Activated naive CD8-positive, alpha-beta T cell treated with anti-CD3 and anti-CD28 coated beads, Interleukin-2, amount 10 ng/mL, durations not matched to agents 7 days and 5 days (primary cell): Measurements from ENCODE around the gene ULK4. TPM values are rescaled to one million over a fixed set of nuclear protein-coding genes. Genes with fewer than 3 reads are reported as not detected.
A peak's percentile ranks its signal among the peaks of the same experiment; 100 is the strongest.

Source experiments
- ATAC-seq: fragments of 150-1000 bp; cut with Tn5 transposase; one replicate; pipeline ENCODE4 v1.10.0; 2021; ENCODE audit warnings: low read depth, moderate library complexity
- POLR2A ChIA-PET: fragments of 350-600 bp; sonication (Branson Sonifier 250); formaldehyde crosslinking; loops from one replicate; lab custom pipeline; 2021; ENCODE audit warnings: antibody characterized with exemption; lab: Charles Lee
- DNase-seq: peaks from one replicate; pipeline ENCODE4 v3.0.0; 2021
- H3K27ac Mint-ChIP-seq: one replicate; pipeline ENCODE4 v1.8.0; 2022; ENCODE audit warnings: mild to moderate bottlenecking, mixed read lengths
- H3K27me3 Mint-ChIP-seq: one replicate; pipeline ENCODE4 v1.8.0; 2022; ENCODE audit warnings: mild to moderate bottlenecking, moderate library complexity, mixed read lengths
- H3K36me3 Mint-ChIP-seq: one replicate; pipeline ENCODE4 v1.8.0; 2021; ENCODE audit warnings: mild to moderate bottlenecking, mixed read lengths
- H3K4me1 Mint-ChIP-seq: one replicate; pipeline ENCODE4 v1.8.0; 2021; ENCODE audit warnings: mixed read lengths
- H3K4me3 Mint-ChIP-seq: one replicate; pipeline ENCODE4 v1.8.0; 2022; ENCODE audit warnings: mild to moderate bottlenecking, moderate library complexity, mixed read lengths
- H3K9me3 Mint-ChIP-seq: one replicate; pipeline ENCODE4 v1.8.0; 2021; ENCODE audit warnings: mixed read lengths
- total RNA-seq, 2 experiments: library from RNA; stranded (reverse); gene quantifications; one replicate each; pipeline ENCODE4 v1.2.3, GENCODE V29; 2021

ULK4 gene
- 10 to 100 TPM; 18.6 to 19.0 TPM for total RNA-seq

DNA sequence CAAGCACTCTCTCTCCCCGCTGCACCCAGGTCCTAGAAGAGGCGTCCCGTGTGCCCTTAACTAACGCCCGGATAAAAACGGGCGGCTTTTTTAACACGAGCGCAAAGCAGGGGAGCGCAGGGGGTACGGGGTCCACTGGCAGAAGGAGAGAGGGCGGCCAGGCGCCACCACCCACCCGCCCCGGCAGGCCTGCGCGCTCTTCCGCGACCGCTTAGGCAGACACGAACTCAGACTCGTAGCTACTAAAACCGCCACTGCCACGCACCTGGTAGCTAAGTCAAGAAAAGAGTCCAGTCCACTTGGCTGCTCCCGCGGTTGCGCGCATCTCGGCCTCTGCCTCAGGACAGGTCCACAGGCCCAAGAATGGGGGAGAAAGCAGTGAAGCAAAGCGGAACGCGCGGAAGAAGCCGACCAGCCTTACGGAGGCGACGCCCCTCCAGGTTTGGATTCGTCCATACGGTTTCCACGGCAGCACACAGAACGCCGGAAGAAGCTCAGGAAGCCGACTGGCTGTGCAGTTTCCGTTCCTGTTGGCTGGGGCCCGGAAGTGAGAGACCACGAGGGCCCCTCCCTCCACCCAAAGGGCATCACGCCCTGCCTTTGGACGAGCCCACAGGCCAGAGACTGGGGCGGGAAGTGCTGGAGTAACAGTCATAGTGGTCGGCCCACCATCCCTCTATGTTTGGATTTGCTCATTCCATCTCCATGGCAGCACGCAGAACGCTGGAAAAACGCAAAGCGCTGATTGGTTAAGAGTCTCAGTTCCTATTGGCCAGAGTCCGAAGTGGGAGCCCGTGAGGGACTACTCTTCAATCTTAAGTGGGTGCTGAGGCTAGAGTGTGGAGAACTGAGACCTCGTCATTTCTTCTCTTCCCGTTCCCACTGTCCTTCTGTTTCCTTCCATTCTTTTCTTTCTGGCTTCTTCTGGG is at the start of gene ULK4:
ULK4 (minus strand) TSS at position 353 of the 929 bp plus-strand sequence. CDS start 7,344 bp downstream, outside the sequence.
- ATAC-seq: peak; percentile 92
- peaks cover 14% of the 10 kb centered on the region for H3K4me1 Mint-ChIP-seq
- no peaks in the 10 kb centered on the region for H3K9me3 Mint-ChIP-seq
- no peaks in the 10 kb centered on the region for H3K27me3 Mint-ChIP-seq
- H3K27ac Mint-ChIP-seq: peak within 1 kb of the TSS; percentile 91
- H3K4me3 Mint-ChIP-seq: peak within 1 kb of the TSS; percentile 98
- DNase-seq: peak; percentile 90
- POLR2A ChIA-PET: interaction anchor here (0.6 to 1.7 kb wide), 5 partner anchors 51 to 1515 kb away, joined by 3 to 11 read pairs (median 4); partner anchors contain the start of genes CTNNB1 and RPL14
- H3K36me3 Mint-ChIP-seq: peaks cover 2% of the 10 kb centered on the region

DNA sequence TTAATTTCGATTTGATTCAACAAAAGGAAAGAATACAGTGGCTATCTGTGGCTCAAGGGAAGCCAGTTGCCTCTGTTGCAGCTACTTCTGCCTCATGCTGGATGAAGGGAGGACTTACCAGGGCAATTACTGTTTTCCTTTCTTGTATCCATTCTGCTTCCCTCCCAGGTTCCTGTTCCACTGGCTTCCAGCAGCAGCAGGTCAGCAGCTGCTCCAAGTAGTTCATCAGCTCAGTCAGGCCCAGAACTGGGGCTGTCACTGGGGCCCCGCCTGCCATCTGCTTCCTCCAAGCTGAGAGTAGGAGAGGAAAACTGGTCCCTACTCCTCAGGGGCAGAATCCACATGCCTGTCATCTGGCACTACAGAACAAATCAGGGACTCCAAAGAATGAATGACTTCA is 48.6 kb upstream of the ULK4 start:
- ATAC-seq (no peak), DNase-seq (no peak)
- Mint-ChIP-seq H3K27ac (no peak overlapping the region), H3K9me3 (no peaks in the 10 kb centered on the region), H3K4me1 (peaks cover 24% of the 10 kb centered on the region), H3K36me3 (peaks cover 1% of the 10 kb centered on the region), H3K4me3 (no peak overlapping the region), H3K27me3 (no peaks in the 10 kb centered on the region)
- POLR2A ChIA-PET: no interaction called here

GRCh38 chr3:42009456-42009855 is 47.6 kb upstream of the ULK4 start:
- DNase-seq (no peak), ATAC-seq (no peak)
- Mint-ChIP-seq H3K27me3 (no peaks in the 10 kb centered on the region), H3K9me3 (no peaks in the 10 kb centered on the region), H3K27ac (no peak overlapping the region), H3K4me3 (no peak overlapping the region), H3K36me3 (peaks cover 1% of the 10 kb centered on the region), H3K4me1 (peaks cover 13% of the 10 kb centered on the region)
- POLR2A ChIA-PET: no interaction called here

GRCh38 chr3:42007785-42008184 is 45.9 kb upstream of the ULK4 start:
- H3K4me1 Mint-ChIP-seq: peaks cover 6% of the 10 kb centered on the region
- ATAC-seq (no peak), DNase-seq (no peak)
- no peaks in the 10 kb centered on the region for H3K9me3 Mint-ChIP-seq
- POLR2A ChIA-PET: no interaction called here
- no peaks in the 10 kb centered on the region for H3K36me3 Mint-ChIP-seq
- no peak overlapping the region for H3K27ac Mint-ChIP-seq
- H3K27me3 Mint-ChIP-seq: no peaks in the 10 kb centered on the region
- no peak overlapping the region for H3K4me3 Mint-ChIP-seq

DNA sequence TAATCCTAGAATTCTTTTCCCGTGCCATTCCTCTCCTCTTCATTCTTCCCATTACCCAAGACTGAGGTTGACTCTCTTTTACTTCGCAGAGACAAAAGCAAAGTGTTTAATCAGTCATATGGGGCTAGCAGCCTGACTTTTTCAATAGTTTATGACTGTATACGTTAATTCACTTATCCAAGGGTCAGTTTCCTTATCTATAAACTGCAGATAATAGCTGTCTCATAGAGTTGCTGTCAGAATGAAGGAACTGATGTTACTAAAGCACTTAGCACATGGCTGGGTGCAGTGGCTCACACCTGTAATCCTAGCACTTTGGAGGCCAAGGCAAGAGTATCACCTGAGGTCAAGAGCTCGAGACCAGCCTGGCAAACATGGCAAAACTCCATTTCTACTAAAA is 43.5 kb upstream of the ULK4 start:
- POLR2A ChIA-PET: no interaction called here
- Mint-ChIP-seq H3K27ac (no peak overlapping the region), H3K4me3 (no peak overlapping the region), H3K4me1 (peaks cover 4% of the 10 kb centered on the region), H3K27me3 (no peaks in the 10 kb centered on the region), H3K36me3 (peaks cover 6% of the 10 kb centered on the region), H3K9me3 (no peaks in the 10 kb centered on the region)
- ATAC-seq: no peak
- DNase-seq: no peak

DNA sequence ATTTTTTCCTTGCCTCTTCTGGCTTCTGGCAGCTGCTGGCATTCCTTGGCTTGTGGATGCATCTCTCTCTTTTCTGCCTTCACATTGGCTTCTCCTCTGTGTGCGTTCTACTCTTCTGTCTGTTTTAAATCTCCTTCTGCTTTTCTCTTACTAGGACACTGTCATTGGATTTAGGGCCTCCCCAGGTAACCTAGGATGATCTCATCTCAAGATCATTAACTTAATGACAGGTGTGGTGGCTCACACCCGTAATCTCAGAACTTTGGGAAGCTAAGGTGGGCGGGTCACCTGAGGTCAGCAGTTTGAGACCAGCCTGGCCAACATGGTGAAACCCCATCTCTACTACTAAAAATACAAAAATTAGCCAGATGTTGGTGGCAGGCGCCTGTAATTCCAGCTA is 40.9 kb upstream of the ULK4 start:
- Mint-ChIP-seq H3K36me3 (peaks cover 7% of the 10 kb centered on the region), H3K27ac (no peak overlapping the region), H3K9me3 (no peaks in the 10 kb centered on the region), H3K4me3 (no peak overlapping the region), H3K27me3 (no peaks in the 10 kb centered on the region), H3K4me1 (peaks cover 4% of the 10 kb centered on the region)
- DNase-seq (no peak), ATAC-seq (no peak)
- POLR2A ChIA-PET: no interaction called here

DNA sequence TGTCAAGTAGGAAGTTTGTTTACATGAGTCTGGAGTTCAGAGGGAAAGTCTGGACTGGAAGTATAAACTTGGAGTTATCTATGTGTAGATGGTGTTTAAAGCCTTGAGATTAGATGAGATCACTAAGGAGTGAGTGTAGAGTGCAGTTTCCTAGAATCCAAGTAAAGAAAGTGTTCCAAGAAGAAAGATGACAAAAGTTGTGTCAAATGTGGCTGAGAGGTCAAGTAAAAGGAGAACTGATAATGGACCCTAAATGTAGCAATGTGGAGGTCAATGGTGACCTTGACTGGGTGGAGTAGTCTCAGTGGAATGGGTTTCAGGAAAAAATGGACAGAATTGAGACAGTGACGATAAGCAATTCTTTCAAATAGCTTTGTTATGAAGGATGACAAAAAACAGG is 39.9 kb upstream of the ULK4 start:
- DNase-seq (no peak), ATAC-seq (no peak)
- no peak overlapping the region for H3K4me3 Mint-ChIP-seq
- no peaks in the 10 kb centered on the region for H3K9me3 Mint-ChIP-seq
- no peaks in the 10 kb centered on the region for H3K27me3 Mint-ChIP-seq
- POLR2A ChIA-PET: no interaction called here
- no peak overlapping the region for H3K27ac Mint-ChIP-seq
- peaks cover 4% of the 10 kb centered on the region for H3K4me1 Mint-ChIP-seq
- peaks cover 7% of the 10 kb centered on the region for H3K36me3 Mint-ChIP-seq

DNA sequence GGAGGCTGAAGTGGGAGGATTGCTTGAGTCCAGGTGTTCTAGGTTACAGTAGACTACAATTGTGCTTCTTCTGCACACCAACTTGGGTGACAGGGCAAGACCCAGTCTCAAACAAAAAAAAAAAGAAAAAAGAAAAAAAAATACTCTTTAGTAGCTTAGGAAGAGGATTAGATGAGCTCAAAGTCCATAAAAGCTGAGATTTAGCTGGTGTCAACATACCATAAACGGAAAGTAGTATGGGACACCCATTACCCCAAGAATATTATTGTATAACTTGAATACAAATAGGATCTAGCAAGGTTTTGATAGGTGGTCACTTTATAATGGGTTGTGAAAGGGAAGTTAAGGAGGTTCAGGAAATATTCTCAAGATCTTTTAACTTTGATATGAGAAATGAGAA is 38.0 kb upstream of the ULK4 start:
- Mint-ChIP-seq H3K36me3 (peaks cover 7% of the 10 kb centered on the region), H3K27me3 (no peaks in the 10 kb centered on the region), H3K27ac (no peak overlapping the region), H3K9me3 (no peaks in the 10 kb centered on the region), H3K4me3 (no peak overlapping the region), H3K4me1 (peaks cover 4% of the 10 kb centered on the region)
- POLR2A ChIA-PET: no interaction called here
- DNase-seq (no peak), ATAC-seq (no peak)

- Mint-ChIP-seq H3K36me3 (peaks cover 7% of the 10 kb centered on the region), H3K4me3 (no peak overlapping the region), H3K9me3 (no peaks in the 10 kb centered on the region), H3K4me1 (peaks cover 4% of the 10 kb centered on the region), H3K27ac (no peak overlapping the region), H3K27me3 (peaks cover 2% of the 10 kb centered on the region)
- POLR2A ChIA-PET: no interaction called here
- ATAC-seq: no peak
- DNase-seq: no peak
These were observed 36.0 kb upstream of the ULK4 start for GRCh38 chr3:41997702-41998550.

- H3K27me3 Mint-ChIP-seq: peaks cover 2% of the 10 kb centered on the region
- H3K9me3 Mint-ChIP-seq: no peaks in the 10 kb centered on the region
- no peak overlapping the region for H3K4me3 Mint-ChIP-seq
- no peaks in the 10 kb centered on the region for H3K4me1 Mint-ChIP-seq
- ATAC-seq (no peak), DNase-seq (no peak)
- POLR2A ChIA-PET: no interaction called here
- no peaks in the 10 kb centered on the region for H3K36me3 Mint-ChIP-seq
- H3K27ac Mint-ChIP-seq: no peak overlapping the region
These were observed 29.5 kb upstream of the ULK4 start for GRCh38 chr3:41991437-41991836.

DNA sequence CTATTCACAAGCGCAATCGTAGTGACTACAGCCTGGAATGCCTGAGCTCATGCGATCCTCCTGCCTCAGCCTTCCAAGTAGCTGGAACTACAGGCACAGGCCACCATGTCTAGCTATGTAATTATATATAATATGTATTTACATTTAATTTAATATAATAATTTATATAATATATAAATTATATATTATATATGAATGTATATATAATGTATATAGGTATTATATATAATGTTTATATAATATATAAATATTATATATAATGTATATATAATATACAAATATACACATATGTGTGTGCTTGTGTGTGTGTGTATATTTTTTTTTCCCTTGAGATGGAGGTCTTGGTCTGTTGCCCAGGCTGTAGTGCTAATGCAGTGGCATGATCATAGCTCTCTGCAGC is 27.6 kb upstream of the ULK4 start:
- ATAC-seq (no peak), DNase-seq (no peak)
- no peak overlapping the region for H3K27ac Mint-ChIP-seq
- H3K27me3 Mint-ChIP-seq: peaks cover under 1% of the 10 kb centered on the region
- H3K36me3 Mint-ChIP-seq: no peaks in the 10 kb centered on the region
- no peak overlapping the region for H3K4me3 Mint-ChIP-seq
- no peaks in the 10 kb centered on the region for H3K4me1 Mint-ChIP-seq
- POLR2A ChIA-PET: no interaction called here
- no peaks in the 10 kb centered on the region for H3K9me3 Mint-ChIP-seq

- Mint-ChIP-seq H3K36me3 (no peaks in the 10 kb centered on the region), H3K4me3 (no peak overlapping the region), H3K27ac (no peak overlapping the region), H3K27me3 (no peaks in the 10 kb centered on the region), H3K4me1 (no peaks in the 10 kb centered on the region), H3K9me3 (no peaks in the 10 kb centered on the region)
- DNase-seq (no peak), ATAC-seq (no peak)
- POLR2A ChIA-PET: interaction anchor here (0.6 kb wide), 1 partner anchor 822 kb away, joined by 3 read pairs; the partner anchor contains the start of gene ACKR2
These were observed 25.7 kb upstream of the ULK4 start for GRCh38 chr3:41987627-41988026.

DNA sequence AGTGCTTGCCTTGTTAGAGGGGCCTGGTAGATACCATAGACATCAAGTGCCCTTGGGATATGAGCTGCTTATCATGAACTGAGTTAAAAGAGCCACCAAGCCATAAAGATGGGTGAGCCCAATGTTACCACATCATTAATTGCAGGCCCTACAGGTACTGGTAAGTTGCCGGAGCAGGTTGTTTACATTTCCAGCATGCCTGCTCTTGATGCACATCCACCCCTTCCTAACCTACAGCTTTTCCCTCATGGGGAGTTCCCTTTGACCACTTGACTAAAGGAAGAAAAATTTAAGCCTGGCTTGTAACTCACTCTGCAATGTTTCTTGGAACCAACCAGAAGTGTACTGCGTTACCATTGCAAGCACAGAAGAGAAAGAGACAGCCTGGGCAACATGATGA is 24.7 kb upstream of the ULK4 start:
- no peaks in the 10 kb centered on the region for H3K4me1 Mint-ChIP-seq
- H3K27me3 Mint-ChIP-seq: peaks cover 2% of the 10 kb centered on the region
- ATAC-seq (no peak), DNase-seq (no peak)
- no peak overlapping the region for H3K27ac Mint-ChIP-seq
- no peaks in the 10 kb centered on the region for H3K9me3 Mint-ChIP-seq
- H3K4me3 Mint-ChIP-seq: no peak overlapping the region
- H3K36me3 Mint-ChIP-seq: no peaks in the 10 kb centered on the region
- POLR2A ChIA-PET: no interaction called here
